Left ventricle myocardium inferior (tissue), 1 donor: Measurements from ENCODE around the gene CHRDL2. TPM values are rescaled to one million over a fixed set of nuclear protein-coding genes. Genes with fewer than 3 reads are reported as not detected.
A peak's percentile ranks its signal among the peaks of the same experiment; 100 is the strongest.
"Not testable (repeated sequence)": the region's sequence is repeated elsewhere in the genome, so short reads cannot be mapped to it uniquely, and the experiment has no call there.

Experiments
- DNase-seq: peaks from one replicate; pipeline ENCODE4 v3.0.0-alpha.2; 2020
- H3K27ac ChIP-seq: fragments of 200-600 bp; replicated peaks from 2 replicates; pipeline ENCODE4 v1.8.0; 2021
- H3K27me3 ChIP-seq: fragments of 200-600 bp; 2 replicates; pipeline ENCODE4 v1.8.0; 2021; ENCODE audit warnings: low read depth
- H3K36me3 ChIP-seq: fragments of 200-600 bp; 2 replicates; pipeline ENCODE4 v1.8.0; 2021
- H3K4me1 ChIP-seq: fragments of 200-600 bp; 2 replicates; pipeline ENCODE4 v1.8.0; 2021
- H3K4me3 ChIP-seq: fragments of 200-600 bp; 2 replicates; pipeline ENCODE4 v1.8.0; 2021; ENCODE audit warnings: mild to moderate bottlenecking, moderate library complexity
- H3K9me3 ChIP-seq: fragments of 200-600 bp; replicated peaks from 2 replicates; pipeline ENCODE4 v1.8.0; 2021
- intact Hi-C: fragments of 100-400 bp; cut with micrococcal nuclease; formaldehyde crosslinking; loops from one replicate; pipeline ENCODE4 v1.11.0; 2022
- total RNA-seq: library from RNA; stranded (reverse); fragmentation: NEBNext Ultra II Directional; extraction: Animal tissue kit (Norgen Biotek cat#: 25700); gene quantifications from one replicate; pipeline ENCODE4 v1.2.1, GENCODE V29; 2021
- TF ChIP-seq, protein P1 (sequence below): fragments of 200-600 bp; IDR thresholded peaks from 2 replicates; pipeline ENCODE4 v1.8.0; 2021; ENCODE audit warnings: antibody characterized with exemption, mild to moderate bottlenecking, borderline replicate concordance
- donor health status: DM: no; HTN: yes; CAD: no; lungs with severe emphysema.

The CHRDL2 gene
- total RNA-seq, 1 donor from 2014 or later, result 6.5 TPM

DNA sequence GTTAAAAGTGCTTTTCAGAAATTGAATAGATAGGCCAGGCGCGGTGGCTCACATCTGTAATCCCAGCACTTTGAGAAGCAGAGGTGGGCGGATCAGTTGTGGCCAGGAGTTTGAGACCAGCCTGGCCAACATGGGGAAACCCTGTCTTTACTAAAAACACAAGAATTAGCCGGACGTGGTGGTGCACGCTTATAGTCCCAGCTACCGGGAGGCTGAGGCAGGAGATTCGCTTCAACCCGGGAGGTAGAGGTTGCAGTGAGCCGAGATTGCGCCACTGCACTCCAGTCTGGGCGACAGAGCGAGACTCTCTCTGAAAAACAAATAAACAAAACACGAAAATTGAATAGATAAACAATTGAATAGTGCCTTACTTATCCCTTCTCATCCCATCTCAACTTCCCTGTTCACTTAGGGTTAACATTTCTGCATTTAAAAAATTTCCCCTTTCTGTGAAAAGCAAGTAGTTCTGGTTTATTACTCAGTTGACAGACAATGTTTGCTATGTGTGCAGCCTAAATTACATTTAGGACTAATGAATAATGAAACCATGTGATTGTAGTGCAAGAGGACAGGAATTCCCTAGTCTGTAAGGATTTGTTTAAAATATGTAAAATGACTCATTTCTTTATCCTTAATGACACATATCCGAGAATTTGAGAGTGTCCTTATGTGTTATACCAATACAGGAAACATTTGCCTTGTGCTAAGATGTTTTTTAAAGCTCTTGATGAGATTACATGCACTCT is 23.5 kb upstream of the CHRDL2 start:
- intact Hi-C loops, result no loop called here
- H3K9me3 ChIP-seq, result no peaks in the 10 kb centered on the region
- TF ChIP-seq, protein P1, sequence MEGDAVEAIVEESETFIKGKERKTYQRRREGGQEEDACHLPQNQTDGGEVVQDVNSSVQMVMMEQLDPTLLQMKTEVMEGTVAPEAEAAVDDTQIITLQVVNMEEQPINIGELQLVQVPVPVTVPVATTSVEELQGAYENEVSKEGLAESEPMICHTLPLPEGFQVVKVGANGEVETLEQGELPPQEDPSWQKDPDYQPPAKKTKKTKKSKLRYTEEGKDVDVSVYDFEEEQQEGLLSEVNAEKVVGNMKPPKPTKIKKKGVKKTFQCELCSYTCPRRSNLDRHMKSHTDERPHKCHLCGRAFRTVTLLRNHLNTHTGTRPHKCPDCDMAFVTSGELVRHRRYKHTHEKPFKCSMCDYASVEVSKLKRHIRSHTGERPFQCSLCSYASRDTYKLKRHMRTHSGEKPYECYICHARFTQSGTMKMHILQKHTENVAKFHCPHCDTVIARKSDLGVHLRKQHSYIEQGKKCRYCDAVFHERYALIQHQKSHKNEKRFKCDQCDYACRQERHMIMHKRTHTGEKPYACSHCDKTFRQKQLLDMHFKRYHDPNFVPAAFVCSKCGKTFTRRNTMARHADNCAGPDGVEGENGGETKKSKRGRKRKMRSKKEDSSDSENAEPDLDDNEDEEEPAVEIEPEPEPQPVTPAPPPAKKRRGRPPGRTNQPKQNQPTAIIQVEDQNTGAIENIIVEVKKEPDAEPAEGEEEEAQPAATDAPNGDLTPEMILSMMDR, result no peak
- no peak overlapping the region for H3K27ac ChIP-seq
- H3K36me3 ChIP-seq, result no peaks in the 10 kb centered on the region
- no peaks in the 10 kb centered on the region for H3K27me3 ChIP-seq
- H3K4me1 ChIP-seq, result peaks cover 53% of the 10 kb centered on the region
- no peak overlapping the region for H3K4me3 ChIP-seq
- DNase-seq, result no peak

DNA sequence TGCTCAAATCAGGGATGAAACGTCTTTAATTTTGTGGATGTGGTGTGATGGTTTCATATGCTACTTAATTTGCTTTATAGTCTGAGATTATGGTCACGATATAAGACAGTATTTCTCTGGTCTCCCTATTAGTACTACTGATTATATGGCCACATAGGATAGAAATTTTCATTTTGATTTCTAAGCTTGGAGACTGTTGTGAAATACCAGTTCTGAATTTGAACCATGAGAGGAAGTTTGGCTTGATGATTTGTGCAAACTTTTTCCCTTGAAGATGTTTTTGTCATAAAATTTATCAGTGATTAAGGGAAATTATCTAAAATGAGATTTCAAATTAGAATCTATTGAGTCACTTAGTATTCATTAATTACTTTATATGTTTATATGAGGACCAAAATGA is 20.1 kb upstream of the CHRDL2 start:
- DNase-seq, result no peak
- Histone ChIP-seq H3K4me1 (peaks cover 69% of the 10 kb centered on the region), H3K9me3 (no peaks in the 10 kb centered on the region), H3K36me3 (no peaks in the 10 kb centered on the region), H3K27ac (no peak overlapping the region), H3K4me3 (no peak overlapping the region), H3K27me3 (no peaks in the 10 kb centered on the region)
- intact Hi-C loops, result no loop called here
- TF ChIP-seq, protein P1, result no peak

DNA sequence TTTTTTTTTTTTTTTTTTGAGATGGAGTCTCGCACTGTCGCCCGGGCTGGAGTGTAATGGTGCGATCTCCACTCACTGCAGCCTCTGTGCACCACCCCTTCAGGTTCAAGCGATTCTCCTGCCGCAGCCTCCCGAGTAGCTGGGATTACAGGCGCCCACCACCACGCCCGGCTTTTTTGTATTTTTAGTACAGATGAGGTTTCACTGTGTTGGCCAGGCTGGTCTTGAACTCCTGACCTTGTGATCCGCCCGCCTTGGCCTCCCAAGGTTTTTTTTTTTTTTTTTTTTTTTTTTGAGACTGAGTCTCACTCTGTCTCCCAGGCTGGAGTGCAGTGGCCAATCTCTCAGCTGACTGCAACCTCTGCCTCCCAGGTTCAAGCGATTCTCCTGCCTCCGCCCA is 19.4 kb upstream of the CHRDL2 start:
- H3K27ac ChIP-seq, H3K36me3 ChIP-seq, DNase-seq, H3K9me3 ChIP-seq, intact Hi-C loops, H3K27me3 ChIP-seq: not testable (repeated sequence)
- peak overlapping the region; percentile 87 for H3K4me3 ChIP-seq
- peaks cover 62% of the 10 kb centered on the region for H3K4me1 ChIP-seq

DNA sequence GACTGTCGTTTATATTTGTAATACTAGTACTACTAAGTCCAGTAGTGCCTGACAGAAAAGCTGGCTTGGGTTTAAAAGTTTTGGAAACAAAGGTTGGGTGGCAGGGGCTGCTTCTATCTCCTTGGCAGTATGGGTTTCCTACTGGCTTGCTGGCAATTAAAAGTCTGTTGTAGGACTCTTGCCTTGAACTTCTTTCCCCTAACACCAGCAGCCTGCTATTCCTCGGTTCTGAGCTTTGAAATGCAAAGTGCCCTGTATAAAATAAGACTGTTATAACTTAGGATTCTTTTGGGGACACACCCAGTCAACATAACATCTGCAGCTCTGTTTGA is 18.7 kb upstream of the CHRDL2 start:
- Histone ChIP-seq H3K27me3 (no peaks in the 10 kb centered on the region), H3K4me3 (peak overlapping the region; percentile 87), H3K36me3 (no peaks in the 10 kb centered on the region), H3K9me3 (no peaks in the 10 kb centered on the region), H3K4me1 (peaks cover 55% of the 10 kb centered on the region), H3K27ac (peak overlapping the region; percentile 96)
- DNase-seq, result no peak
- TF ChIP-seq, protein P1, result no peak
- intact Hi-C loops, result no loop called here

DNA sequence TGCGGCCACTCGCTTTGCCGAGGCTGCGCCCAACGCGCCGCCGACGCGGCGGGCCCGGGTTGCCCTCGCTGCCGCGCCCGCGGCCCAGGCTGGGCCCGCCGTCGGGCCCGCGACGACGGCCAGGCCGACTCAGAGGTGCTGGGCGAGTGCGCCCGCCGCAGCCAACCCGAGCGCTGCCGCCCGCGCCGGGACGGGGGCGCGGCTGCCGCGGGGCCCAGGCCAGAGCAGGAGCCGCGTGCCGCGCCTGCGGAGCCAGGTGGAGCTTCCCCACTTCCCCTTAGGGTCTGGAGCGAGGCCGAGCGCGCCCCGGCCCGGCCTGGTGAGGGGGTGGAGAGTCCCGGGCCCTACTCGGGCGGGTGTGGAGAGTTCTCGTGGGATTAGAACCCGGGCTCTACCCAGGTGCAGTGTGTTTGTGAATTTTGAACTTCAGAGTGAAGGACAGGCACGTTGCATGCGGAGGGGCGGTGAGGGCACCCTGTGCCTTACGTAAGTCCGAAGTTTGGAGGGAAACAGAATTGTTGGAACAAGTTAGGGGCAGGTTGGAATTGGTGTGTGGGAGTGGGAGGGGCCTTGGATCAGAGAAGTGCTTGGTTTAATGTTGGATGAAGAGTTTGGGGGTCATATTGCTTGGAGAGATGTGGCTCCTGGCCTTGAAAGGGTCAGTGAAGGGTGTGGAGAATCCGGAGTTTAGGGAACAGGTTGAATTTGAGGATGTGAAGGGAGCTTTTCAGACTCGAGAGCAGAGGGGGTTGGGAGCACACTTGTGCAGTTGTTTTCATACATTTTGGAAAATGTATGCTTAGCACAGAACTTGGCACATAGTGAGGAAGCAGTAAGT is 18.1 kb upstream of the CHRDL2 start:
- peak overlapping the region; percentile 96 for H3K27ac ChIP-seq
- TF ChIP-seq, protein P1, result no peak
- no peaks in the 10 kb centered on the region for H3K36me3 ChIP-seq
- no peaks in the 10 kb centered on the region for H3K9me3 ChIP-seq
- intact Hi-C loops, result no loop called here
- DNase-seq, result peak; percentile 55
- peaks cover 49% of the 10 kb centered on the region for H3K4me1 ChIP-seq
- H3K27me3 ChIP-seq, result no peaks in the 10 kb centered on the region
- peak overlapping the region; percentile 87 for H3K4me3 ChIP-seq
